DOHH2 (cell line): ENCODE measurements around the gene BPIFA1.

ENCODE experiments used
- H3F3A ChIP-seq: fragments of 200-600 bp; sonication (generic), shearing (Covaris generic); 2 replicates; pipeline ENCODE4 v1.6.0; 2016; ENCODE audit warnings: antibody characterized with exemption, mild to moderate bottlenecking; ENCODE audit not compliant: control insufficient read depth, insufficient read depth
- H3K27ac ChIP-seq: fragments of 200-600 bp; sonication (generic); 2 replicates; pipeline ENCODE4 v1.5.1; 2014; ENCODE audit warnings: low read depth, mild to moderate bottlenecking, low read length, moderate library complexity
- H3K27me3 ChIP-seq: fragments of 200-600 bp; sonication (generic); 2 replicates; pipeline ENCODE4 v1.6.1; 2014; ENCODE audit warnings: mild to moderate bottlenecking, low read length, mixed read lengths; ENCODE audit not compliant: control insufficient read depth
- H3K36me3 ChIP-seq: fragments of 200-600 bp; sonication (generic); 2 replicates; pipeline ENCODE4 v1.6.1; 2014; ENCODE audit warnings: mild to moderate bottlenecking, low read length, moderate library complexity, mixed read lengths; ENCODE audit not compliant: control insufficient read depth
- H3K4me1 ChIP-seq: fragments of 200-600 bp; sonication (generic); 2 replicates; pipeline ENCODE4 v1.6.1; 2014; ENCODE audit warnings: mild to moderate bottlenecking, low read length, mixed read lengths; ENCODE audit not compliant: control insufficient read depth
- H3K4me2 ChIP-seq: fragments of 200-600 bp; sonication (generic); 2 replicates; pipeline ENCODE4 v1.6.0; 2014; ENCODE audit warnings: mild to moderate bottlenecking, low read length, moderate library complexity
- H3K4me3 ChIP-seq: fragments of 200-600 bp; sonication (generic); 2 replicates; pipeline ENCODE4 v1.5.1; 2014; ENCODE audit warnings: mild to moderate bottlenecking, low read length, mixed read lengths
- H3K79me2 ChIP-seq: fragments of 200-600 bp; sonication (generic); 2 replicates; pipeline ENCODE4 v1.6.1; 2014; ENCODE audit warnings: mild to moderate bottlenecking, low read length, mixed read lengths; ENCODE audit not compliant: control insufficient read depth
- H3K9me2 ChIP-seq: fragments of 200-600 bp; sonication (generic); replicated peaks from 2 replicates; pipeline ENCODE4 v1.6.1; 2014; ENCODE audit warnings: mild to moderate bottlenecking, low read length, mixed read lengths; ENCODE audit not compliant: control insufficient read depth
- H3K9me3 ChIP-seq: fragments of 200-600 bp; sonication (generic); 2 replicates; pipeline ENCODE4 v1.6.1; 2014; ENCODE audit warnings: antibody characterized with exemption, low read length, mixed read lengths; ENCODE audit not compliant: control insufficient read depth, insufficient read depth
- H4K20me1 ChIP-seq: fragments of 200-600 bp; sonication (generic); 2 replicates; pipeline ENCODE4 v1.6.0; 2014; ENCODE audit warnings: low read depth, mild to moderate bottlenecking, antibody characterized with exemption, low read length, moderate library complexity; ENCODE audit not compliant: control insufficient read depth, insufficient read depth
- EZH2phosphoT487 ChIP-seq: fragments of 200-600 bp; sonication (generic); IDR thresholded peaks from 2 replicates; pipeline ENCODE4 v1.6.1; 2017; ENCODE audit warnings: borderline replicate concordance, mild to moderate bottlenecking, antibody characterized with exemption, low read length, moderate library complexity, mixed read lengths
- TF ChIP-seq, protein P1 (sequence below): fragments of 200-600 bp; sonication (generic); IDR thresholded peaks from one replicate; pipeline ENCODE4 v1.5.1; 2014; ENCODE audit warnings: antibody characterized with exemption, mild to moderate bottlenecking, low read depth, low read length; ENCODE audit not compliant: poor library complexity, severe bottlenecking

The BPIFA1 gene

DNA sequence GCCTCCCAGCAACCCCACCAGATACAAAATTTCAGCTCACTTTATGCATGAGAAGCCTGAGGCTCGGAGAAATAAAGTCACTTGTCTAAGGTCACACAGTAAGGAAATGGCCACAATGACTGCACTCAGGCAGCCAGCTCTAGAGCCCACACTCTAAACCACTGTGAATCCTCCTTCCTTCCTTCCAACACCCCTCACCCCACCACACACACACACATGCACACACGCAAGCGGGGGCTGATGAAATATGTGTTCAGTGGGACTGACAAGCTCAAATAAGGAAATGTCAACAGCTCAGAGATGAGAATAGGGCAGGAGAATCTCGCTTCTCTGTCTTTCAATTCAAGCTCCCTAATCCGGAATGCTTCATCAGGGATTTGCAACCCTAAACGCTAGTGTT lies 6.0 kb upstream of the BPIFA1 start:
- H3K4me1 ChIP-seq: no peaks in the 10 kb centered on the region
- no peaks in the 10 kb centered on the region for H3K9me2 ChIP-seq
- H3K9me3 ChIP-seq: no peaks in the 10 kb centered on the region
- no peaks in the 10 kb centered on the region for H3K79me2 ChIP-seq
- H4K20me1 ChIP-seq: no peaks in the 10 kb centered on the region
- no peak overlapping the region for H3K4me3 ChIP-seq
- TF ChIP-seq, protein P1, sequence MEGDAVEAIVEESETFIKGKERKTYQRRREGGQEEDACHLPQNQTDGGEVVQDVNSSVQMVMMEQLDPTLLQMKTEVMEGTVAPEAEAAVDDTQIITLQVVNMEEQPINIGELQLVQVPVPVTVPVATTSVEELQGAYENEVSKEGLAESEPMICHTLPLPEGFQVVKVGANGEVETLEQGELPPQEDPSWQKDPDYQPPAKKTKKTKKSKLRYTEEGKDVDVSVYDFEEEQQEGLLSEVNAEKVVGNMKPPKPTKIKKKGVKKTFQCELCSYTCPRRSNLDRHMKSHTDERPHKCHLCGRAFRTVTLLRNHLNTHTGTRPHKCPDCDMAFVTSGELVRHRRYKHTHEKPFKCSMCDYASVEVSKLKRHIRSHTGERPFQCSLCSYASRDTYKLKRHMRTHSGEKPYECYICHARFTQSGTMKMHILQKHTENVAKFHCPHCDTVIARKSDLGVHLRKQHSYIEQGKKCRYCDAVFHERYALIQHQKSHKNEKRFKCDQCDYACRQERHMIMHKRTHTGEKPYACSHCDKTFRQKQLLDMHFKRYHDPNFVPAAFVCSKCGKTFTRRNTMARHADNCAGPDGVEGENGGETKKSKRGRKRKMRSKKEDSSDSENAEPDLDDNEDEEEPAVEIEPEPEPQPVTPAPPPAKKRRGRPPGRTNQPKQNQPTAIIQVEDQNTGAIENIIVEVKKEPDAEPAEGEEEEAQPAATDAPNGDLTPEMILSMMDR: no peak
- TF ChIP-seq EZH2phosphoT487: no peak
- H3K27ac ChIP-seq: no peak overlapping the region
- no peaks in the 10 kb centered on the region for H3F3A ChIP-seq
- no peaks in the 10 kb centered on the region for H3K36me3 ChIP-seq
- H3K27me3 ChIP-seq: peaks cover 25% of the 10 kb centered on the region
- no peak overlapping the region for H3K4me2 ChIP-seq

GRCh38 chr20:33231237-33231636 lies 4.6 kb upstream of the BPIFA1 start:
- Histone ChIP-seq H3K9me2 (no peaks in the 10 kb centered on the region), H3K79me2 (no peaks in the 10 kb centered on the region), H3K27ac (no peak overlapping the region), H3K9me3 (no peaks in the 10 kb centered on the region), H3K4me2 (no peak overlapping the region), H3K4me3 (no peak overlapping the region), H3F3A (no peaks in the 10 kb centered on the region), H3K27me3 (peaks cover 25% of the 10 kb centered on the region), H4K20me1 (no peaks in the 10 kb centered on the region), H3K4me1 (no peaks in the 10 kb centered on the region), H3K36me3 (no peaks in the 10 kb centered on the region)
- no peak for TF ChIP-seq EZH2phosphoT487
- TF ChIP-seq, protein P1: no peak

- Histone ChIP-seq H4K20me1 (no peaks in the 10 kb centered on the region), H3K36me3 (no peaks in the 10 kb centered on the region), H3K9me2 (no peaks in the 10 kb centered on the region), H3K4me1 (no peaks in the 10 kb centered on the region), H3K4me2 (no peak overlapping the region), H3K4me3 (no peak overlapping the region), H3K9me3 (no peaks in the 10 kb centered on the region), H3K27ac (no peak overlapping the region), H3K27me3 (peaks cover 25% of the 10 kb centered on the region), H3K79me2 (no peaks in the 10 kb centered on the region), H3F3A (no peaks in the 10 kb centered on the region)
- TF ChIP-seq, protein P1: no peak
- no peak for TF ChIP-seq EZH2phosphoT487
Measured at GRCh38 chr20:33232486-33233072, 3.2 kb upstream of the BPIFA1 start.
